Esophagus squamous epithelium (tissue), 5 donors: ENCODE results near the gene APOC1. TPM values are rescaled to one million over a fixed set of nuclear protein-coding genes. Genes with fewer than 3 reads are reported as not detected.
"Not testable (repeated sequence)": the region's sequence is repeated elsewhere in the genome, so short reads cannot be mapped to it uniquely, and the experiment has no call there.

ENCODE experiments used
- DNase-seq: peaks from one replicate; lab custom pipeline; 2025; lab: John Stamatoyannopoulos, UW
- H3K27ac ChIP-seq, 4 donors: fragments of 200-600 bp; sonication (generic); one replicate each; pipeline ENCODE4 v1.5.1; 2016 to 2019; ENCODE audit warnings: mild to moderate bottlenecking in 1 of 4
- H3K27me3 ChIP-seq, 4 donors: fragments of 200-600 bp; sonication (generic); 1 replicate in 3 of 4; 2 replicates in 1 of 4; pipeline versions ENCODE4 v1.5.1 to v1.6.0; 2017 to 2021; ENCODE audit warnings: antibody characterized with exemption in 1 of 4
- H3K36me3 ChIP-seq, 3 donors: fragments of 200-600 bp; sonication (generic); one replicate each; pipeline ENCODE4 v1.5.1; 2016 to 2019
- H3K4me1 ChIP-seq, 3 donors: fragments of 200-600 bp; sonication (generic); one replicate each; pipeline ENCODE4 v1.5.1; 2017 to 2019
- H3K4me3 ChIP-seq, 4 donors: fragments of 200-600 bp; sonication (generic); 1 replicate in 3 of 4; 2 replicates in 1 of 4; pipeline ENCODE4 v1.5.1; 2016 to 2019; ENCODE audit warnings: mild to moderate bottlenecking in 2 of 4, moderate library complexity in 1 of 4
- H3K9me3 ChIP-seq, 3 donors: fragments of 200-600 bp; sonication (generic); one replicate each; pipeline ENCODE4 v1.5.1; 2016 to 2019
- POLR2A ChIP-seq, 4 donors: fragments of 450-650 bp; IDR thresholded peaks; one replicate each; pipeline ENCODE4 v1.6.1; 2017; ENCODE audit warnings: antibody characterized with exemption in 4 of 4, mild to moderate bottlenecking in 4 of 4, moderate library complexity in 3 of 4
- WGBS, 2 donors: methylation state at CpG; one replicate each; pipeline ENCODE4 v1.1.5; 2018; 5-methylcytosine and 5-hydroxymethylcytosine counted together
- intact Hi-C: fragments of 100-400 bp; cut with DNase I; formaldehyde crosslinking; loops from one replicate; pipeline ENCODE4 v1.15.0; 2022
- total RNA-seq, 4 donors: library from RNA; depleted of rRNA; stranded (reverse); fragments of >200 nt; gene quantifications; one replicate each; pipeline ENCODE4 v1.1.0, GENCODE V29; 2016
- TF ChIP-seq, protein P1 (sequence below), 6 experiments: fragments of 450-650 bp in 4 of 6; fragments of 200-600 bp in 2 of 6; sonication (generic) in 2 of 6; IDR thresholded peaks; one replicate each; pipeline ENCODE4 v1.5.1; 2016 to 2019; ENCODE audit warnings: antibody characterized with exemption in 6 of 6, mild to moderate bottlenecking in 4 of 6, moderate library complexity in 4 of 6
- donor health status: DM: yes; HTN: yes; CAD: no.

Gene APOC1
- 1 to 10 TPM; 1.4 to 7.5 (median 4.1) TPM for total RNA-seq

DNA sequence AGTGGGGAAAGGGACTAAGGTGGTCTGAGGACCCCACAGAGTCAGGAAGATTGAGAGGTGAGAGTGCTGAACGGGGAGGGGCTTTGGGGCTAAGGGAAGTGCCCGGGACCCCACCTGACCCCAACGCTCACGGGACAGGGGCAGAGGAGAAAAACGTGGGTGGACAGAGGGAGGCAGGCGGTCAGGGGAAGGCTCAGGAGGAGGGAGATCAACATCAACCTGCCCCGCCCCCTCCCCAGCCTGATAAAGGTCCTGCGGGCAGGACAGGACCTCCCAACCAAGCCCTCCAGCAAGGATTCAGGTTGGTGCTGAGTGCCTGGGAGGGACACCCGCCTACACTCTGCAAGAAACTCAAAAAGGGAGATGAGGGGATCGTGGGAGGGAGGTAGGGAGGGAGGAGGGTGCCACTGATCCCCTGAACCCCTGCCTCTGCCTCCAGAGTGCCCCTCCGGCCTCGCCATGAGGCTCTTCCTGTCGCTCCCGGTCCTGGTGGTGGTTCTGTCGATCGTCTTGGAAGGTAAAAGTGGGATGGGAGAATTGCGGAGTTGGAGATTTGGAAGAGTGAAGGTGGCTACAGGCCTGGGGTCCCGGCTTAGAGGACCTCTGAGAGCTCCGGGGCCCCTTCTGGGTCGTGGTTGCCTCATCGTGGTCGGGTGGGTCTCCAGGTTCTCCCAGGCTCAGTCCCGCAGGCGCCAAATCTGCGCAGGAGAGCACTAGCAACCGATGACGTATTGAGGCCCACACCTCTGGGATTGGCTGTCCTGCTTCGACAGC lies at the start of gene APOC1:
APOC1 (plus strand) TSS at position 176 of the 774 bp plus-strand sequence; CDS start at position 460, 284 bp downstream.
- H3K36me3 ChIP-seq, H3K27me3 ChIP-seq, intact Hi-C loops, H3K9me3 ChIP-seq, DNase-seq: not testable (repeated sequence)
- 11 to 14% methylated on average over 25 to 26 of the region's 28 CpGs for WGBS, 2 donors
- peak within 1 kb of the TSS; percentile 16 to 65 (median 50) for H3K27ac ChIP-seq
- H3K4me1 ChIP-seq: peaks cover 5 to 41% (median 14%) of the 10 kb centered on the region in 3 donors
- peak within 1 kb of the TSS; percentile 32 to 64 (median 48) for H3K4me3 ChIP-seq

DNA sequence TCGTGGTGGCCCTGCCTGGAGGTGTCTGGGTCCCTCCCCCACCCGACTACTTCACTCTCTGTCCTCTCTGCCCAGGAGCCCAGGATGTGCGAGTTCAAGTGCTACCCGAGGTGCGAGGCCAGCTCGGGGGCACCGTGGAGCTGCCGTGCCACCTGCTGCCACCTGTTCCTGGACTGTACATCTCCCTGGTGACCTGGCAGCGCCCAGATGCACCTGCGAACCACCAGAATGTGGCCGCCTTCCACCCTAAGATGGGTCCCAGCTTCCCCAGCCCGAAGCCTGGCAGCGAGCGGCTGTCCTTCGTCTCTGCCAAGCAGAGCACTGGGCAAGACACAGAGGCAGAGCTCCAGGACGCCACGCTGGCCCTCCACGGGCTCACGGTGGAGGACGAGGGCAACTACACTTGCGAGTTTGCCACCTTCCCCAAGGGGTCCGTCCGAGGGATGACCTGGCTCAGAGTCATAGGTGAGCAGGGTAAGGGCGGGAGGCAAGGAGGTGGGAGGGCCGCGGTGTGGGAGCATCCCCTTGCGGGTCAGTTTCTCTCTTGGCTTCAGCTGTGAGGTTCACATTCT lies 49.1 kb upstream of the APOC1 start:
- Histone ChIP-seq H3K27ac (no peak overlapping the region), H3K4me1 (peaks cover 0 to 23% (median 4%) of the 10 kb centered on the region in 3 donors), H3K4me3 (no peak overlapping the region), H3K27me3 (no peaks in the 10 kb centered on the region), H3K36me3 (peaks cover 0 to 62% (median 8%) of the 10 kb centered on the region in 3 donors), H3K9me3 (no peaks in the 10 kb centered on the region)
- WGBS, 2 donors: 86 to 92% methylated on average over 7 to 18 of the region's 27 CpGs
- intact Hi-C loops: no loop called here
- DNase-seq: no peak
- no peak for TF ChIP-seq POLR2A (IDR thresholded peaks at IDR 0.05)
- TF ChIP-seq, protein P1, sequence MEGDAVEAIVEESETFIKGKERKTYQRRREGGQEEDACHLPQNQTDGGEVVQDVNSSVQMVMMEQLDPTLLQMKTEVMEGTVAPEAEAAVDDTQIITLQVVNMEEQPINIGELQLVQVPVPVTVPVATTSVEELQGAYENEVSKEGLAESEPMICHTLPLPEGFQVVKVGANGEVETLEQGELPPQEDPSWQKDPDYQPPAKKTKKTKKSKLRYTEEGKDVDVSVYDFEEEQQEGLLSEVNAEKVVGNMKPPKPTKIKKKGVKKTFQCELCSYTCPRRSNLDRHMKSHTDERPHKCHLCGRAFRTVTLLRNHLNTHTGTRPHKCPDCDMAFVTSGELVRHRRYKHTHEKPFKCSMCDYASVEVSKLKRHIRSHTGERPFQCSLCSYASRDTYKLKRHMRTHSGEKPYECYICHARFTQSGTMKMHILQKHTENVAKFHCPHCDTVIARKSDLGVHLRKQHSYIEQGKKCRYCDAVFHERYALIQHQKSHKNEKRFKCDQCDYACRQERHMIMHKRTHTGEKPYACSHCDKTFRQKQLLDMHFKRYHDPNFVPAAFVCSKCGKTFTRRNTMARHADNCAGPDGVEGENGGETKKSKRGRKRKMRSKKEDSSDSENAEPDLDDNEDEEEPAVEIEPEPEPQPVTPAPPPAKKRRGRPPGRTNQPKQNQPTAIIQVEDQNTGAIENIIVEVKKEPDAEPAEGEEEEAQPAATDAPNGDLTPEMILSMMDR (IDR thresholded peaks at IDR 0.05): no peak

DNA sequence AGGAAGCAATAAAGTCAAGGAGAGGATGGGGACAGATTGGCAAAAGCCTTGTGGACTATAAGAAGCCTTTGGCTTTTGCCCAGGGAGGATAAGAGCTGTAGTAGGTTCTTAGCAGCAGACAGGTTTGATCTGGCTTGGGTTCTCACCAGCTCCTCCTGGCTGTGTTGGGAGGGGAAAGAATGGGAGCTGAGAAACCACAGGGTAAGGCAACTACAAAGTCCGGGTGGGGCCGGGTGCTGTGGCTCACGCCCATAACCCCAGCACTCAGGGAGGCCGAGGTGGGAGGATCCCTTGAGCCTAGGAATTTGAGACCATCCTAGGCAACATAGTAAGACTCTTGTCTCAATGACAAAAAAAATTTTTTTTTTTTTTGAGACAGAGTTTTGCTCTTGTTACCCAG lies 47.7 kb upstream of the APOC1 start:
- no peak overlapping the region for H3K27ac ChIP-seq
- peaks cover 5 to 59% (median 8%) of the 10 kb centered on the region in 3 donors for H3K36me3 ChIP-seq
- H3K9me3 ChIP-seq: no peaks in the 10 kb centered on the region
- 80 to 82% methylated on average over 4 of the region's 4 CpGs for WGBS, 2 donors
- no peak overlapping the region for H3K4me3 ChIP-seq
- TF ChIP-seq, protein P1 (IDR thresholded peaks at IDR 0.05): no peak
- no peak for TF ChIP-seq POLR2A (IDR thresholded peaks at IDR 0.05)
- H3K27me3 ChIP-seq: no peaks in the 10 kb centered on the region
- H3K4me1 ChIP-seq: peaks cover 3 to 29% (median 4%) of the 10 kb centered on the region in 3 donors
- intact Hi-C loops: no loop called here
- DNase-seq: no peak

DNA sequence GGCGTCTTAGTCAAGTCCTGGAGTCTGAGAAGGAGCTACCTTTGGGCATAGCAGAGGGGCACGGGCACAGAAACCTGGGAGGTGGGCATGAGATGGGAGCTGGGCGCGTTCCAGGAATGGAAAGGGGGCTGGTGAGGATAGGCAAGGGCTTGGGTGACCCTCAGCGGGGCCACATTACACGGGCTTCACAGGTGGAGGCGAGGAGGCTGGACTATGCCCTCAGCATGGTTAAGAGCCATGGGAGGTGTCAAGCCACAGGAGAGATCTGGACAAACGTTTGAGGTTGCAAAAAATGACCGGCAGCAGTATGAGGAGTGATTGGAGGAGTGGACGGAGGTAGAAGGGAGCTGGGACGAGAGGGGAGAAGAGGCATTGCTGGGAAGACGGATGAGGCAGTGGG lies 46.8 kb upstream of the APOC1 start:
- H3K27ac ChIP-seq: peak overlapping the region in 2 of 4 donors; percentile 53 to 61
- 89 to 90% methylated on average over 12 of the region's 12 CpGs for WGBS, 2 donors
- no peak for DNase-seq
- H3K9me3 ChIP-seq: no peaks in the 10 kb centered on the region
- H3K27me3 ChIP-seq: no peaks in the 10 kb centered on the region
- intact Hi-C loops: no loop called here
- TF ChIP-seq, protein P1 (IDR thresholded peaks at IDR 0.05): no peak
- TF ChIP-seq POLR2A (IDR thresholded peaks at IDR 0.05): no peak
- H3K4me1 ChIP-seq: peaks cover 3 to 29% (median 4%) of the 10 kb centered on the region in 3 donors
- H3K36me3 ChIP-seq: peaks cover 5 to 68% (median 17%) of the 10 kb centered on the region in 3 donors
- H3K4me3 ChIP-seq: no peak overlapping the region

DNA sequence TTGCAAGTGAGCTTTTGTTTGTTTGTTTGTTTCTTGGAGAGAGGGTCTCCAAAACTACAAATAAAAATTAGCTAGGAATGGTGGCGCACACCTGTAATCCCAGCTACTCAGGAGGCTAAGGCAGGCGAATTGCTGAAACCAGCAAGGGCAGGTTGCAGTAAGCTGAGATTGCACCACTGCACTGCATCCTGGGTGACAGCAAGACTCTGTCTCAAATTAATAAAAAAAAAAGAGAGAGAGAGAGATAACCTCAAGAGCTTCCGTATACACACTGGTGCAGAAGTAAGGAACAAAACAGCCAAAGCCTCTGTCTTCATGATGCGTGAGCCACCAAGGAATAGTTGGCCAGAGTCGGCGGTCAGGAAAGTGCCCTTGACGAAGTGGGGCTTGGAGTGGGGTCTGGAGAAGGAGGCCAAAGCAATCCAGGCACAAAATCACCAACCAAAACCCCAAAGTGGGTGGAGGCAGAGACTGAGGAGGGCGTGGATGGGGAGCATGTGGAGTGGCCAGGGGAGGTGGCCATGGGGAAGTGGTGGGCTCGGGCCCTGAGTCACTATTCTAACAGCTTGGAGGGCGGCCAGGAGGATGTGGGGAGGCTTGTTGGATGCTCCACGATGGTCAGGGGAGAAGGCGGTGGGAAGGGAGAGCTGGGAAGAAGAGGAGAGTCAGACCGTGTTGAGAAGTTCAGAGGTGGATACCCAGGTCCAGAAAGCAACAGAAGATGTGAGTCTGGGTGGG lies 44.5 kb upstream of the APOC1 start:
- TF ChIP-seq, protein P1 (IDR thresholded peaks at IDR 0.05): no peak
- TF ChIP-seq POLR2A (IDR thresholded peaks at IDR 0.05): no peak
- no peak overlapping the region for H3K4me3 ChIP-seq
- whole genome bisulfite sequencing, 2 donors: 56 to 62% methylated on average over 13 of the region's 13 CpGs
- intact Hi-C loops: no loop called here
- peak overlapping the region; percentile 10 to 69 (median 46) for H3K27ac ChIP-seq
- DNase-seq: no peak
- peaks cover 3 to 38% (median 4%) of the 10 kb centered on the region in 3 donors for H3K4me1 ChIP-seq
- H3K36me3 ChIP-seq: peaks cover 16 to 83% (median 30%) of the 10 kb centered on the region in 3 donors
- no peaks in the 10 kb centered on the region for H3K27me3 ChIP-seq
- H3K9me3 ChIP-seq: no peaks in the 10 kb centered on the region
